Gastroesophageal sphincter (tissue), 4 donors: ENCODE data around the gene ARHGAP28. TPM values are rescaled to one million over a fixed set of nuclear protein-coding genes. Genes with fewer than 3 reads are reported as not detected.

ENCODE experiments used
- ATAC-seq: fragments of 150-250 bp; one replicate; pipeline ENCODE4 v1.9.1; 2016; ENCODE audit warnings: mild to moderate bottlenecking, moderate library complexity
- H3K27ac ChIP-seq, 4 donors: fragments of 200-600 bp; sonication (generic) in 3 of 4; 1 replicate in 3 of 4; 2 replicates in 1 of 4; pipeline ENCODE4 v1.5.1; 2016 to 2019
- H3K27me3 ChIP-seq: fragments of 200-600 bp; sonication (generic); one replicate; pipeline ENCODE4 v1.5.1; 2019
- H3K36me3 ChIP-seq, 2 donors: fragments of 200-600 bp; sonication (generic); one replicate each; pipeline ENCODE4 v1.5.1; 2019; ENCODE audit warnings: control low read depth in 1 of 2
- H3K4me1 ChIP-seq, 3 donors: fragments of 200-600 bp; sonication (generic); 1 replicate in 2 of 3; 2 replicates in 1 of 3; pipeline ENCODE4 v1.5.1; 2016 to 2019; ENCODE audit warnings: control low read depth in 2 of 3
- H3K4me3 ChIP-seq, 2 donors: fragments of 200-600 bp; sonication (generic); one replicate each; pipeline ENCODE4 v1.5.1; 2019; ENCODE audit warnings: mild to moderate bottlenecking in 1 of 2, moderate library complexity in 1 of 2
- H3K9me3 ChIP-seq, 3 donors: fragments of 200-600 bp; sonication (generic); one replicate each; pipeline ENCODE4 v1.5.1; 2017 to 2019; ENCODE audit warnings: control low read depth in 2 of 3
- EP300 ChIP-seq: sonication (generic); formaldehyde crosslinking; IDR thresholded peaks from one replicate; pipeline ENCODE4 v1.6.1; 2017; ENCODE audit warnings: antibody characterized with exemption, mild to moderate bottlenecking
- POLR2A ChIP-seq, 2 donors: fragments of 450-650 bp; IDR thresholded peaks; one replicate each; pipeline ENCODE4 v1.6.1; 2017; ENCODE audit warnings: antibody characterized with exemption in 2 of 2, mild to moderate bottlenecking in 2 of 2, moderate library complexity in 1 of 2
- POLR2AphosphoS5 ChIP-seq: sonication (generic); formaldehyde crosslinking; IDR thresholded peaks from one replicate; pipeline ENCODE4 v1.6.1; 2017; ENCODE audit warnings: antibody characterized with exemption
- WGBS, 2 donors: methylation state at CpG; one replicate each; pipeline ENCODE4 v1.1.5; 2018; ENCODE audit warnings: low coverage in 1 of 2; 5-methylcytosine and 5-hydroxymethylcytosine counted together
- total RNA-seq, 4 donors: library from RNA; depleted of rRNA; stranded (reverse); fragments of >200 nt; gene quantifications; one replicate each; pipeline ENCODE4 v1.1.0, GENCODE V29; 2016
- TF ChIP-seq, protein P1 (sequence below), 4 experiments: fragments of 200-600 bp in 2 of 4; fragments of 450-650 bp in 2 of 4; sonication (generic) in 1 of 4; IDR thresholded peaks; one replicate each; pipeline ENCODE4 v1.5.1; 2017 to 2019; ENCODE audit warnings: antibody characterized with exemption in 4 of 4, mild to moderate bottlenecking in 2 of 4, moderate library complexity in 2 of 4

Gene ARHGAP28
- total RNA-seq, 4 donors from 2014 or later = 0.35 to 1.9 (median 1.1) TPM

DNA sequence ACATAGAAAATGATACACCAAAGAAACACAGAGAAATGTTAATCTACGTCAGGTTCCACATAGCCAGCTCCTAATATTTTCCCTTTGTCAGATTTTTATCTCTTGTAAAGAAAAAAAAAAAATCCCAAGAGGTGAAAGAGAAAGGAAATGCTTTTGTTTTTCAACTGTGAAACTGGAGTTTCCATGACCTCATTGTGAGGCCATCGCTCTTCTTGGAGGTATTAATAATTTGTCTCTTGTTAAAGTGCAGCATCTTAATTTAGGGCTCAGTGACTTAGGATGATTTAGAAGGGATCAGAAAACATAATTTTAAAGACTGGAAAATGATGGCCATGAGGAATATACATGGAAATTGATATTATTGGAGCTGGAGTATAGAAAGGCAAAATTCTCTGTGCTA is 21.7 kb downstream of the ARHGAP28 start:
- Histone ChIP-seq H3K36me3 (no peaks in the 10 kb centered on the region), H3K4me3 (no peak overlapping the region), H3K4me1 (peaks cover 0 to 9% (median 0%) of the 10 kb centered on the region in 3 donors), H3K9me3 (peaks cover 0 to 11% (median 0%) of the 10 kb centered on the region in 3 donors), H3K27ac (no peak overlapping the region), H3K27me3 (no peaks in the 10 kb centered on the region)
- no peak for ATAC-seq
- WGBS, 2 donors = 57% methylated on average over 2 of the region's 2 CpGs; no CpG with 5 or more reads in 1 of the 2 donors
- TF ChIP-seq POLR2A (IDR thresholded peaks at IDR 0.05) (no peak), POLR2AphosphoS5 (no peak), EP300 (no peak)
- TF ChIP-seq, protein P1, sequence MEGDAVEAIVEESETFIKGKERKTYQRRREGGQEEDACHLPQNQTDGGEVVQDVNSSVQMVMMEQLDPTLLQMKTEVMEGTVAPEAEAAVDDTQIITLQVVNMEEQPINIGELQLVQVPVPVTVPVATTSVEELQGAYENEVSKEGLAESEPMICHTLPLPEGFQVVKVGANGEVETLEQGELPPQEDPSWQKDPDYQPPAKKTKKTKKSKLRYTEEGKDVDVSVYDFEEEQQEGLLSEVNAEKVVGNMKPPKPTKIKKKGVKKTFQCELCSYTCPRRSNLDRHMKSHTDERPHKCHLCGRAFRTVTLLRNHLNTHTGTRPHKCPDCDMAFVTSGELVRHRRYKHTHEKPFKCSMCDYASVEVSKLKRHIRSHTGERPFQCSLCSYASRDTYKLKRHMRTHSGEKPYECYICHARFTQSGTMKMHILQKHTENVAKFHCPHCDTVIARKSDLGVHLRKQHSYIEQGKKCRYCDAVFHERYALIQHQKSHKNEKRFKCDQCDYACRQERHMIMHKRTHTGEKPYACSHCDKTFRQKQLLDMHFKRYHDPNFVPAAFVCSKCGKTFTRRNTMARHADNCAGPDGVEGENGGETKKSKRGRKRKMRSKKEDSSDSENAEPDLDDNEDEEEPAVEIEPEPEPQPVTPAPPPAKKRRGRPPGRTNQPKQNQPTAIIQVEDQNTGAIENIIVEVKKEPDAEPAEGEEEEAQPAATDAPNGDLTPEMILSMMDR (IDR thresholded peaks at IDR 0.05) = no peak

DNA sequence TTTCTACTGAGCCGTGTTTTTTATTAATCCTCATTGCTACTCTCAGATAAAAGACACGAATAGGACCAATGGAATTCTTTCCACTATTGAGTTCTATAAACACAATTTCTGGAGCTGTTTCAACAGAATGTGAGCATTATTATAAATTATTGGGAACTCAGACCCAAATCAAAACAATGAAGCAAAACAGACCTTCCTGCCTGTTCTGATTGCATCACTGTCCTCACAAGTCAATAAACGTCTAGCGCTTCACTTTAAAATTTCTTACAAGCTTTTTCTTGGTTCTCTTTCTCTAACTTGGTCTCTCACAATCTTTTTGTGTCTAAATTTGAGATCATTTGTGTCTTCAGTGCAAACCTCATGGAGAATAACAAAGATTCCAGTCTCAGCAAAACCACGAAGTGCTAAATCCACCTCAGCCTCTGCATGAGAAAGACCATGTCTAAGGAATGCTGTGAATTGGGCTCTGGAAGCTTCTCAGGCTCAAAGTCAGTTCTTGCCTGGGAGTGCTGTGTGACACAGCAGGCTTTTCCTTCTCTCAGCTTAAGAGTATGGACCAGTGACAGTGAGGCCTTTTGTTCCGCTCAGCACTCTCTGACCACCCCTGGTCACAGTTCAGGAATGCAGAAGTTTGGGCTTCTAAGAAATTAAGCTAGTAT is 22.8 kb downstream of the ARHGAP28 start:
- Histone ChIP-seq H3K36me3 (no peaks in the 10 kb centered on the region), H3K9me3 (peaks cover 0 to 11% (median 0%) of the 10 kb centered on the region in 3 donors), H3K27ac (no peak overlapping the region), H3K27me3 (no peaks in the 10 kb centered on the region), H3K4me3 (no peak overlapping the region), H3K4me1 (peaks cover 0 to 9% (median 0%) of the 10 kb centered on the region in 3 donors)
- WGBS, 2 donors = 24 to 31% methylated on average over 6 of the region's 6 CpGs
- ATAC-seq = no peak
- no peak for TF ChIP-seq POLR2AphosphoS5
- TF ChIP-seq, protein P1 (IDR thresholded peaks at IDR 0.05) = no peak
- TF ChIP-seq POLR2A (IDR thresholded peaks at IDR 0.05) = no peak
- no peak for TF ChIP-seq EP300

DNA sequence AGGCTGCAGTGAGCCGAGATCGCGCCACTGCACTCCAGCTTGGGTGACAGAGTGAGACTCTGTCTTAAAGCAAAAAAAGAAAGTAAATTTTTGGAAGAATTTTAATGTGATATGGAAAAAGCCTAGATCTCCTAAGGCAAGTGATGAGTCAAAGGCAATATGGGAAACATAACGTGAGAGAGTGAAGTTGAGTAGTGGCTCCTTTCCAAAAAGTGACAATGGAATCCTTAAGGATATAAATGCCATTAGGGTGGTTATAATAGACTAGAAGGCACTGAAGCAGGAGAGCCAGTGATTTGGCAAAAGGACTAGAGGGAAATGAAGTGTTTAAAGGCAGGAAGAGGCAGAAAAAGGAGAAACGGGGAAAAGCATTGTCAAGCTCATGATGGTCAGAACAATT is 25.6 kb downstream of the ARHGAP28 start:
- Histone ChIP-seq H3K36me3 (no peaks in the 10 kb centered on the region), H3K9me3 (peaks cover 0 to 7% (median 0%) of the 10 kb centered on the region in 3 donors), H3K4me1 (peaks cover 0 to 9% (median 0%) of the 10 kb centered on the region in 3 donors), H3K27ac (no peak overlapping the region), H3K4me3 (no peak overlapping the region), H3K27me3 (no peaks in the 10 kb centered on the region)
- ATAC-seq = no peak
- 63 to 82% methylated on average over 2 to 5 of the region's 5 CpGs for WGBS, 2 donors
- TF ChIP-seq EP300 (no peak), POLR2A (IDR thresholded peaks at IDR 0.05) (no peak), POLR2AphosphoS5 (no peak)
- TF ChIP-seq, protein P1 (IDR thresholded peaks at IDR 0.05) = no peak

DNA sequence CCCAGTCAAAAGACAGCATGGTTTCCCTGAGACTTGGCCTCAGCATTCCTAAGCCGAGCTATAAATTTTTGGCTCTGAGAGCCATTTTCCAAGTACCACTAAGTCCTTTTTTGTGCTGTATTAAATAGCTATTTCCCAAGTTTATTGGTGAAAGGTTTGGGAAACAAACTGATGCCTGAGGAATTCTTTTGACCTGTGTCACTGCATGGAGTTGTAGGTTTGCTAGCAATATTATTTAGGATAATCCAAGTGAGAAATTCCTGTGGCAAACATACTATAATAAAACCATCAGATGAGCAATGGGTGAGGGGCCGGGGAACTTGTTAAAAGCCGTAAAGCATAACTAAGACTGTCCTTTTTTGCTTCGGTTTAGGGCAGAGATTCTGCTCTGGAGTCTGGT is 28.4 kb downstream of the ARHGAP28 start:
- TF ChIP-seq EP300 (no peak), POLR2A (IDR thresholded peaks at IDR 0.05) (no peak), POLR2AphosphoS5 (no peak)
- TF ChIP-seq, protein P1 (IDR thresholded peaks at IDR 0.05) = no peak
- ATAC-seq = no peak
- Histone ChIP-seq H3K9me3 (no peaks in the 10 kb centered on the region), H3K4me1 (no peaks in the 10 kb centered on the region), H3K4me3 (no peak overlapping the region), H3K36me3 (no peaks in the 10 kb centered on the region), H3K27ac (no peak overlapping the region), H3K27me3 (no peaks in the 10 kb centered on the region)
- WGBS, 2 donors = 60 to 70% methylated on average over 4 of the region's 4 CpGs

DNA sequence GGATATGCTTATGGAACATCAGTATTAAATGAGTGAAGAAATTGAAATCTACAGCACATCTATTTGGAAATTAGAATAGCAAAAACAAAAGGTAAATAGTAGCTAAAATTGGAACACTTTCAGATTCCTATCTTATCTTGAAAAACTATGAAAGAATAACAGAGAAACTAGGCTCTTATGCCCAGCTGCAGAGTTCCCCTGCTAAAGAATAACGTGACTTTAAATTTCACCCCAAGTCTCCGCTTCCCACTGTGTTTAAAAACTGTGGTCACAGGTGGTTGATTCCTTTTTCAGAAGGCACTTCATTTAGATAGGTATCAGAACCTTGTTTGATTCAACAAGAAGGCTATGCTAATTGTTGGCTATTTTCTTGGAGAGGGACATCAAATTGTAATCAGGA is 30.1 kb downstream of the ARHGAP28 start:
- Histone ChIP-seq H3K27me3 (no peaks in the 10 kb centered on the region), H3K36me3 (no peaks in the 10 kb centered on the region), H3K27ac (no peak overlapping the region), H3K4me1 (no peaks in the 10 kb centered on the region), H3K4me3 (no peak overlapping the region), H3K9me3 (no peaks in the 10 kb centered on the region)
- TF ChIP-seq POLR2AphosphoS5 (no peak), EP300 (no peak), POLR2A (IDR thresholded peaks at IDR 0.05) (no peak)
- TF ChIP-seq, protein P1 (IDR thresholded peaks at IDR 0.05) = no peak
- no peak for ATAC-seq
- 80 to 81% methylated on average over 2 of the region's 2 CpGs for WGBS, 2 donors
